HG03571 (cell line): ENCODE results near the gene RPL28.

ENCODE experiments used
- ATAC-seq: cut with Tn5 transposase; IDR thresholded peaks from one replicate; pipeline ENCODE4 v1.9.1; 2021; ENCODE audit not compliant: unreplicated experiment

RPL28 gene

DNA sequence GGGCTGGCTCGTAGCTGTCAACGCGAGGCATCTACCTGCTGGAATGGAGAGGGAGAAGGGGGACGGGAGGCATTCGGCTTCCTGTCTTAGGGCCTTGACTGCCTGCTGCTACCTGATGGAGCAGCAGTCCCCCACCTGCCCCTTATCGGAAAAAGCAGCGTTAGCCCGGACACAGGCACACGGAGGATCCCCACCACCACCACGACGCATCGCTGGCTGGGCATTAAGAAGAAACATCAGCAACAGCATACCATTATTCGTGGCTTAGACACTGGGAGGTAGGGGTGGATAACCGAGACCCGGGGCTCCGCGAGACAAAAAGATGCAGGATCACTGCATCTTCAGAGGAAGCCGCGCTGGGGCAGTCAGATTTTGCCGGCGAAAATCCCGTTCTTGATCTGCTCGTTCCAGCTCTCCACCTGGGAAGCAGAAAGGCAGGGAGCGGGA is 32.4 kb upstream of the RPL28 start:
- no peak for ATAC-seq

DNA sequence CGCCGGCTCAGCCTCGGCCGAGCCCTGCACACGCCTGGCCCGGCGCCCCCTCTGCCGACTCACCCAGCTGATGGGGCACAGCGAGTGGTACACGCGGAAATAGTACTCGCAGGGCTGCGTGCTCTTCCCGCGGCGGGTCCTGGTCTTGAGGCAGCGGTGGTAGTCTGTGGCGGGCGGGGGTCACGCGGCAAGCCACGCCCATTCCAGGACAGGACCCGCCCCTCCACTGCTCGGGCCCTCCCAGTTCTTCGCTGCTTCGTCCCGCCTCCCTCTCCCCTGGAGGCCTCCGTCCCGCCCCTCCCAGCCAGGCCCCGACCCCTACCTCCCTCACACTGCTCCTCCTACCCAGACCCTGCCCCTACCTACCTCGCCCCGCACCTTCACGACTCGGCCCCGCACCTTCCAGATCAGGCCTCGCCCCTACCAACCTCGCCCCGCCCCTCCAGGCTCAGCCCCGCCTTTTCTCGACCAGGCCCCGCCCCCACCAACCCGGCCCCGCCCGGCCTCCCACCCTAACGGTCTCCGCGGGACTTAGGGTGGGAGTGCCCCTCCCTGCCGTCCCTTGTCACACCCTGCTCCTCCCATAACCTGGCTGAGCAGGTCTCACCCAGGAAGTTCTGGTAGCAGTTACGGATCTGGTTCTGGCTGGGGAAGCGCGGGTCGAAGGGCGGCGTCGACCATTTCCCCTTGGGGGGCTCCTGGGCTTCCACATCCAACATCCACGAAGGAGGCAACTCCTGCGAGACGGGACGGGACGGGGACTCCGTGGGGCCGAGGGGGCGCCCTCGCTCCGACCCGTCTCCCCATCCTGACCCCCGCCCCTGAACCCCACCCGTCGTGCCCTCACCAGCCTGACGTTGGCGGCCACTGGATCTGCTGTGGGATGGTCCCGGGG is 31.7 kb upstream of the RPL28 start:
- ATAC-seq, result no peak

DNA sequence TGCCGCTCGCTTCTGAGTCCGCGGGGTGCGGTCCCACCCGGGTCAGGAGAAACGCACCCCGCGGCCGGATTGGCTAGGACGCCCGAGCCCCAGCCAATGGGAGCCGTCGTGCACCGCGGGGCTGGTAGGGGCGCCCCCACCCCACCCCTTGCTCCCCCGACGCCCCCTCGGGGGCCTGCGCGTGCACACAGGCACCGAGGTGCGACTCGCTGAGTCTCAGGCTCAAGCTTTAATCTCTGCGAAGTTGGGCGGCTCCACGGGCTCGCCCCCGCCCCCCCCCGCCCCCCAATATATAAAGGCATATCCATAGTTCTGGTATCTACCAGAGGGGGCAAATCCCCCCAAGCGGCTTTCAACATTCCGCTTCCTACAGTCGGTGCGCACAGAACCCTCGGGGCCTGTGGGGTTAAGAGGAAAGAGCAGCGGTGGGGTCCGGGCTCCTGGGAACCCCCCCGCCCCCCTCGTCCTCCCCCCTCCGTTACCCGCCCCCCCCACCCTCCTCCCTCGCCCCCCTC is 31.0 kb upstream of the RPL28 start, which contains the start of gene COX6B2:
TSS of gene COX6B2 (minus strand) at position 22 of the 515 bp plus-strand sequence. CDS start 198 bp downstream, outside the sequence.
- ATAC-seq, result no peak

GRCh38 chr19:55355213-55355821 is 30.4 kb upstream of the RPL28 start:
- ATAC-seq, result no peak

DNA sequence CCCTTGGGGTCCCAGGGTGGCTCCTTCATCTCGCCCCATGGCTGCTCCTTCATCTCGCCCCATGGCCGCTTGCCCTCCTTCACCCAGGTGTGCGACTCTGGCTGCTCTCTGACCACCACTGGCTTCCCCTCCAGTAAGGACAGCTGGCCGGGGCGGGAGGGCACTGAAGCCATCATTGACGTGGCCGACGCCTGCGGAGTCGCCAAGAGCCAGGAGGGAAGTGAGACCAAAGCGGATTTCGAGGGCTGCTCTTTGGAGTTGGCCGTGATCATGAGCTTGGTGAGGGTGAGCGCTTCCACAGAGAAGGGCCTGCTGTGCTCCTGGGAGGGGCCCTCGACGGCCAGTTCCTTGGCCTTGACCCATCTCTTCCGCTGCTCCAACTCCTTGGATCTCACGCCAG is 27.2 kb upstream of the RPL28 start:
- ATAC-seq, result no peak

- ATAC-seq, result no peak
Observed at GRCh38 chr19:55358943-55359908, 26.5 kb upstream of the RPL28 start.

DNA sequence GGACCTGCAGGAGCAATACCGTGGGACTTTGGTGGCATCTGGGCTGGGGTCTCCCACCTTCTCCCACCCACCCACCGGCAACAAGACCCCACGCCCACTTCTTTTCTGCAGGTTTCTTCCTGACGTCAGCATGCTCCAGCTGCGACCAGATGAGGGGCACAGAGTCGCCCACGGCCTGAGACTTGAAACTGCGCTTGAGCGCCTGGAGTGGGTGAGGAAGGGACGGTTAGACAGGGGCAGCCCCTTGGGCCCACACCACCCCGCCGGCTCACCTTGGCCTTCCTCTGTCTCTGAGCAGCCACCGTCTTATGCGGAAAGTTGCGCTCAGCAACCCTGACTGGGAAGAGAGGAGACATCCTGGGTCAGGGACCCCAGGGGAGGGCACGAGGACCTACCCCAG is 24.8 kb upstream of the RPL28 start:
- ATAC-seq, result no peak

- no peak for ATAC-seq
Observed at GRCh38 chr19:55362174-55362989, 23.4 kb upstream of the RPL28 start.

- no peak for ATAC-seq
Observed at GRCh38 chr19:55362990-55363716, 22.6 kb upstream of the RPL28 start, which contains the start of gene GARIN5B. TSS of gene GARIN5B (minus strand) at chr19:55363260. CDS start at chr19:55363066, 194 bp downstream.

- no peak for ATAC-seq
Observed at GRCh38 chr19:55365245-55365644, 20.5 kb upstream of the RPL28 start.

GRCh38 chr19:55365964-55366363 is 19.8 kb upstream of the RPL28 start:
- ATAC-seq, result no peak

GRCh38 chr19:55366790-55367189 is 18.9 kb upstream of the RPL28 start:
- no peak for ATAC-seq

DNA sequence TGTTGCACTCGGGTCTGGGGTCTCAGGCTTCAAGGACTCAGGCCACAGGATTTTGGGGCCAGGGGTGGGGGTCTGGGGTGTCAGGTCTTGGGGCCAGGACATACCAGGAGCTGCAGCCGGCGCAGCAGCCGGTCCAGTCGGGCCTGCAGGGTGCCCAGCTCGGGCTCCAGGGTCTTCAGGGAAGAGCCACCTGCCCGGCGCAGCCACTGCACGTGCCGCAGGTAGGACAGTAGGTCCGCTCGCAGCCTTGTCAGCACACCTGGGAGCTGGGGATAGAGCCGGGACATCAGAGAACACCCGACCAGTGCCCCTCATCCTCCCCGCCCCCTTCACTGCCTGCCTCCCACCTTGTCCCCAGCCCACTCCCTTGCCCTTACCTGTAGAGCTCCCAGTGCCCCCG is 17.6 kb upstream of the RPL28 start:
- no peak for ATAC-seq

- no peak for ATAC-seq
Observed at GRCh38 chr19:55368701-55369563, 16.8 kb upstream of the RPL28 start.

- no peak for ATAC-seq
Observed at GRCh38 chr19:55369653-55370304, 16.0 kb upstream of the RPL28 start.

DNA sequence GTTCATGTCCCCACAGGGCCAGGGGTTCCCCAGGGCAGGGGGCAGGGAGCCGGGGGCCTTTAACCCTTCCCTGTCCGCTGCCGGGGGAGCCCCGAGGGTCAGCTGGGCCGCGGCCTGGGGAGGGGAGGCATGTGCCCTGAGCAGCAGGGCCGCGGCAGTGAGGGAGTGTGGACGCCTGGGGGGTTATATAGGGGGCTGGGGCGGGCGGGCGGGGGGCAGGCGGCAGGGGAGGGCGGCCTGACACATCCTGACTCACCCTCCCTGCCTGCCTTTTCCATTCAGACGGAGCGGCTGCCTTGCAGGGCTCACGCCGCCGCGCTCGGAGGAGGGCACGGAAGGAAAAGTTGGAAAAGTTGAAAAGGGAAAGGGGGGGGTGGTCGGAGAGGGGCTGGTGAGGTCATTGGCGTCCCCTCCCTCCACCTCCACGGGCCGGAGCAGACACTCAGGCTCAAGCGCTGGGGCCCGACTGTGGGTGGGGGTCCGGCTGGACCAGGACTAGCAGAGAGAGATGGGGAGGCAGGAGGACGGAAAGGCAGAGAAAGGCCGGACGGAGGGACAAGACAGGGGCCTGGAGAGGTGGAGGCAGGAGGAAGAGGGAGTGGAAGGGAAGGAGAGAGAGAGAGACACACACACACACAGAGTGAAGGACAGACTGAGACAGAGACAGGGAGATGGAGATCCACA is 15.3 kb upstream of the RPL28 start, which contains the start of gene IL11:
TSS of gene IL11 (minus strand) at position 159 of the 684 bp plus-strand sequence. CDS start at position 6, 153 bp downstream.
- ATAC-seq, result no peak
